Vagina (tissue), 2 donors: ENCODE data around the gene ARMH1. TPM values are rescaled to one million over a fixed set of nuclear protein-coding genes. Genes with fewer than 3 reads are reported as not detected.
"Not testable (repeated sequence)": the region's sequence is repeated elsewhere in the genome, so short reads cannot be mapped to it uniquely, and the experiment has no call there.

ENCODE experiments used
- DNase-seq, 2 donors: peaks; one replicate each; pipeline ENCODE4 v3.0.0-alpha.2; 2017; ENCODE audit errors: extremely low spot score in 2 of 2
- H3K27ac ChIP-seq: fragments of 200-600 bp; sonication (generic); one replicate; pipeline ENCODE4 v1.5.1; 2019
- H3K27me3 ChIP-seq: fragments of 200-600 bp; sonication (generic); one replicate; pipeline ENCODE4 v1.5.1; 2019
- H3K36me3 ChIP-seq, 2 donors: fragments of 200-600 bp; sonication (generic); one replicate each; pipeline ENCODE4 v1.5.1; 2017 to 2019
- H3K4me1 ChIP-seq: fragments of 200-600 bp; sonication (generic); one replicate; pipeline ENCODE4 v1.5.1; 2019
- H3K4me3 ChIP-seq, 2 donors: fragments of 200-600 bp; sonication (generic); 1 replicate in 1 of 2; 2 replicates in 1 of 2; pipeline ENCODE4 v1.5.1; 2016 to 2019
- H3K9me3 ChIP-seq: fragments of 200-600 bp; sonication (generic); one replicate; pipeline ENCODE4 v1.5.1; 2019
- POLR2A ChIP-seq, 2 donors: fragments of 450-650 bp; IDR thresholded peaks; one replicate each; pipeline ENCODE4 v1.6.1; 2017; ENCODE audit warnings: antibody characterized with exemption in 2 of 2, mild to moderate bottlenecking in 2 of 2, moderate library complexity in 2 of 2
- POLR2AphosphoS5 ChIP-seq, 2 donors: sonication (generic); formaldehyde crosslinking; IDR thresholded peaks; one replicate each; pipeline ENCODE4 v1.9.0; 2017; ENCODE audit warnings: antibody characterized with exemption in 2 of 2, mild to moderate bottlenecking in 2 of 2, low read depth in 1 of 2; ENCODE audit not compliant: insufficient read depth in 1 of 2
- intact Hi-C: fragments of 100-400 bp; cut with DNase I; formaldehyde crosslinking; loops from one replicate; pipeline ENCODE4 v1.15.1; 2023
- small RNA-seq: library from RNA; depleted of rRNA; stranded (forward); fragments of <200 nt; gene quantifications from one replicate; pipeline ENCODE3, GENCODE V24; 2016
- total RNA-seq: library from RNA; depleted of rRNA; stranded (reverse); fragments of >200 nt; gene quantifications from one replicate; pipeline ENCODE4 v1.2.3, GENCODE V29; 2016
- TF ChIP-seq, protein P1 (sequence below), 3 experiments: fragments of 450-650 bp in 2 of 3; fragments of 200-600 bp in 1 of 3; sonication (generic) in 1 of 3; IDR thresholded peaks; one replicate each; pipeline ENCODE4 v1.5.1; 2017 to 2019; ENCODE audit warnings: antibody characterized with exemption in 3 of 3, mild to moderate bottlenecking in 2 of 3, moderate library complexity in 2 of 3

ARMH1 gene
- total RNA-seq, 1 donor from 2014 or later = not detected

DNA sequence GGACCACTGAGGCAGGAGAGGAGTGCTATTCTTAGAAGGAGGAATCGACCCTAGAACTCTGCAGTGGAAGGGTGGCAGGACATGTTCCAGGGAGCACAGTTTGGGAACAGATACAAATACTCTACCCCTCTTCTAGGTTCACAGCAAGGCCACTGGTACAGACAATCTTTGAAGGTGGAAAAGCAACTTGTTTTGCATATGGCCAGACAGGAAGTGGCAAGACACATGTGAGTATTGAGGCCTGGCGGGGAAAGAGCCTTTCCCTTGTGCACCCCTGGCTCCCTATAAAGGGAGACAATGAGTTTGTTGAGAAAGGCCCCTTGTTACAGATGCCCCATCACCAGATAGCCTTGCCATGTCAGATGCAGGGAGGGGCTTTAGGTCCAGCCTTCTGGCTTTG lies 82.9 kb downstream of the ARMH1 start:
- Histone ChIP-seq H3K27me3 (no peaks in the 10 kb centered on the region), H3K36me3 (no peaks in the 10 kb centered on the region), H3K4me1 (no peaks in the 10 kb centered on the region), H3K27ac (no peak overlapping the region), H3K9me3 (no peaks in the 10 kb centered on the region), H3K4me3 (no peak overlapping the region)
- no peak for TF ChIP-seq POLR2A (IDR thresholded peaks at IDR 0.05)
- TF ChIP-seq, protein P1, sequence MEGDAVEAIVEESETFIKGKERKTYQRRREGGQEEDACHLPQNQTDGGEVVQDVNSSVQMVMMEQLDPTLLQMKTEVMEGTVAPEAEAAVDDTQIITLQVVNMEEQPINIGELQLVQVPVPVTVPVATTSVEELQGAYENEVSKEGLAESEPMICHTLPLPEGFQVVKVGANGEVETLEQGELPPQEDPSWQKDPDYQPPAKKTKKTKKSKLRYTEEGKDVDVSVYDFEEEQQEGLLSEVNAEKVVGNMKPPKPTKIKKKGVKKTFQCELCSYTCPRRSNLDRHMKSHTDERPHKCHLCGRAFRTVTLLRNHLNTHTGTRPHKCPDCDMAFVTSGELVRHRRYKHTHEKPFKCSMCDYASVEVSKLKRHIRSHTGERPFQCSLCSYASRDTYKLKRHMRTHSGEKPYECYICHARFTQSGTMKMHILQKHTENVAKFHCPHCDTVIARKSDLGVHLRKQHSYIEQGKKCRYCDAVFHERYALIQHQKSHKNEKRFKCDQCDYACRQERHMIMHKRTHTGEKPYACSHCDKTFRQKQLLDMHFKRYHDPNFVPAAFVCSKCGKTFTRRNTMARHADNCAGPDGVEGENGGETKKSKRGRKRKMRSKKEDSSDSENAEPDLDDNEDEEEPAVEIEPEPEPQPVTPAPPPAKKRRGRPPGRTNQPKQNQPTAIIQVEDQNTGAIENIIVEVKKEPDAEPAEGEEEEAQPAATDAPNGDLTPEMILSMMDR (IDR thresholded peaks at IDR 0.05) = no peak
- intact Hi-C loops = no loop called here
- DNase-seq = no peak

DNA sequence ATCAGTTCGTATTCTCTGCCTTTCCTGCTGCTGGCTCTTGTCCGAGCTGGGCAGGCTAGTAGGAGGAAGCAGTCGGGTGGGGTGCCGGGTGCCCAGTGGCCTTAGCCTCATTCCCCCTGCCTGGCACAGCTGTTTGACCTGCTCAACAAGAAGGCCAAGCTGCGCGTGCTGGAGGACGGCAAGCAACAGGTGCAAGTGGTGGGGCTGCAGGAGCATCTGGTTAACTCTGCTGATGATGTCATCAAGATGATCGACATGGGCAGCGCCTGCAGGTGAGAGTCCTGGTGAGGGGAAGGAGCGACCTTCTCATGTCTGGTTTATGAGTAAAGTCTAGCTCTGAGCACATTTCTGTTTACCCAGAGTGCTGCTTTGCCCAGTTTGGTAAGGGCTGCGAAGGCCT lies 84.6 kb downstream of the ARMH1 start:
- intact Hi-C loops = no loop called here
- Histone ChIP-seq H3K4me3 (no peak overlapping the region), H3K9me3 (no peaks in the 10 kb centered on the region), H3K27me3 (no peaks in the 10 kb centered on the region), H3K4me1 (no peaks in the 10 kb centered on the region), H3K36me3 (no peaks in the 10 kb centered on the region), H3K27ac (no peak overlapping the region)
- no peak for DNase-seq
- TF ChIP-seq POLR2A (IDR thresholded peaks at IDR 0.05) (no peak), POLR2AphosphoS5 (IDR thresholded peaks at IDR 0.05; ENCODE audit: insufficient read depth in 1 of 2, low read depth in 1 of 2) (no peak)
- TF ChIP-seq, protein P1 (IDR thresholded peaks at IDR 0.05) = no peak

DNA sequence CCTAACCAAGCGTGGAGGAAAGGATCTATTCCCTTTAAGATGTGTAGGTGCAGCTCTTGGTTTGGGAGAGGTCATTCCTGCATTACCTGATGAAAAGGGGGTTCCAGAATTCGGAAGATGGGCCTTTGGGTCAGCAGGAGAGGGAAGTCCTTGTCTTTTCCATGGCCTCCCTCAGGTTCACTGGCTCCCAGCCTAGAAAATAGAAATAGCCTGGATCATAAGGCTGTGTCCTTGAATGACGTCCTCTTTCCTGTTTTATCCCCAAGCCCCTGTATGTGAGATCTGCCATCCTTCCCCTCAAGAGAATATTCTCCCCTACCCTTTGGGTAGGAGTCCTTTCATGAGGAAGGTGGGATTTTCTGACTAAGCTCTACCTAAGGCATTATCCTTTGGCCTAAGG lies 86.4 kb downstream of the ARMH1 start:
- no peaks in the 10 kb centered on the region for H3K27me3 ChIP-seq
- DNase-seq = no peak
- H3K27ac ChIP-seq = no peak overlapping the region
- intact Hi-C loops = no loop called here
- H3K36me3 ChIP-seq = no peaks in the 10 kb centered on the region
- no peaks in the 10 kb centered on the region for H3K9me3 ChIP-seq
- H3K4me1 ChIP-seq = no peaks in the 10 kb centered on the region
- no peak for TF ChIP-seq POLR2AphosphoS5 (IDR thresholded peaks at IDR 0.05; ENCODE audit: insufficient read depth in 1 of 2, low read depth in 1 of 2)
- no peak for TF ChIP-seq POLR2A (IDR thresholded peaks at IDR 0.05)
- TF ChIP-seq, protein P1 (IDR thresholded peaks at IDR 0.05) = no peak
- no peak overlapping the region for H3K4me3 ChIP-seq

DNA sequence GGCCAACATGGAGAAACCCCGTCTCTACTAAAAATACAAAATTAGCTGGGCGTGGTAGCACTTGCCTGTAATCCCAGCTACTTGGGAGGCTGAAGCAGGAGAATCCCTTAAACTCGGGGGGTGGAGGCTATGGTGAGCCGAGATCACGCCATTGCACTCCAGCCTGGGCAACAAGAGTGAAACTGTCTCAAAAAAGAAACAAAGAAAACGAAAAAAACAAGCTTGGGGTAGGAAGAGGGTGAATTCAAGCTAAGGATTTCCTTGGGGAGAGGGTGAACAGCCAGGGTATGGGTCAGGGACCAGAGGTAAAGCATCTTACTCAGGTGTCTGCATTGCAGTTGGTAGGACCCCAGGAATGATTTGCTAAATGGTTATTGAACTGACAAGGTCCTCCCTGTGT lies 91.9 kb downstream of the ARMH1 start:
- H3K36me3 ChIP-seq, H3K9me3 ChIP-seq, H3K27ac ChIP-seq, H3K4me1 ChIP-seq, H3K27me3 ChIP-seq, H3K4me3 ChIP-seq, intact Hi-C loops, DNase-seq: not testable (repeated sequence)

Small RNAs within 50 kb of the gene (small RNA-seq; reads per million reads assigned to genes)
- gene RNU5D-1 (1.2 reads per million, percentile 31 among the genes with 10 or more reads in this experiment), gene RNU5F-1 (not detected)

Other genes with a start within 250 kb of the ARMH1 start
- gene TMEM53, start 233 bp upstream of the ARMH1 start, total RNA-seq = 7.9 TPM
- not detected for gene RNU5D-1, start 56.5 kb downstream of the ARMH1 start, total RNA-seq
- 3.4 TPM for gene KIF2C, start 65.1 kb downstream of the ARMH1 start, total RNA-seq
- 2,511 TPM for gene RPS8, start 100.8 kb downstream of the ARMH1 start, total RNA-seq
- not detected for gene BEST4, start 113.5 kb downstream of the ARMH1 start, total RNA-seq
- gene PLK3, start 125.7 kb downstream of the ARMH1 start, total RNA-seq = 77.6 TPM
- gene DYNLT4, start 132.6 kb downstream of the ARMH1 start, total RNA-seq = not detected
- gene BTBD19, start 133.8 kb downstream of the ARMH1 start, total RNA-seq = 7.9 TPM
- gene PTCH2, start 168.5 kb downstream of the ARMH1 start, total RNA-seq = 0.98 TPM